K562 treated with DMSO at 1 percent for 48 hours (cell line): ENCODE measurements around the gene MUC5AC. TPM values are rescaled to one million over a fixed set of nuclear protein-coding genes. Genes with fewer than 3 reads are reported as not detected.

ENCODE experiments used
- total RNA-seq: library from RNA; unstranded; fragments of 300-600 nt; gene quantifications from 2 replicates; pipeline ENCODE4 v1.2.3, GENCODE V29; 2022; ENCODE audit warnings: low replicate concordance; ENCODE audit errors: extremely low read depth

Gene MUC5AC, protein sequence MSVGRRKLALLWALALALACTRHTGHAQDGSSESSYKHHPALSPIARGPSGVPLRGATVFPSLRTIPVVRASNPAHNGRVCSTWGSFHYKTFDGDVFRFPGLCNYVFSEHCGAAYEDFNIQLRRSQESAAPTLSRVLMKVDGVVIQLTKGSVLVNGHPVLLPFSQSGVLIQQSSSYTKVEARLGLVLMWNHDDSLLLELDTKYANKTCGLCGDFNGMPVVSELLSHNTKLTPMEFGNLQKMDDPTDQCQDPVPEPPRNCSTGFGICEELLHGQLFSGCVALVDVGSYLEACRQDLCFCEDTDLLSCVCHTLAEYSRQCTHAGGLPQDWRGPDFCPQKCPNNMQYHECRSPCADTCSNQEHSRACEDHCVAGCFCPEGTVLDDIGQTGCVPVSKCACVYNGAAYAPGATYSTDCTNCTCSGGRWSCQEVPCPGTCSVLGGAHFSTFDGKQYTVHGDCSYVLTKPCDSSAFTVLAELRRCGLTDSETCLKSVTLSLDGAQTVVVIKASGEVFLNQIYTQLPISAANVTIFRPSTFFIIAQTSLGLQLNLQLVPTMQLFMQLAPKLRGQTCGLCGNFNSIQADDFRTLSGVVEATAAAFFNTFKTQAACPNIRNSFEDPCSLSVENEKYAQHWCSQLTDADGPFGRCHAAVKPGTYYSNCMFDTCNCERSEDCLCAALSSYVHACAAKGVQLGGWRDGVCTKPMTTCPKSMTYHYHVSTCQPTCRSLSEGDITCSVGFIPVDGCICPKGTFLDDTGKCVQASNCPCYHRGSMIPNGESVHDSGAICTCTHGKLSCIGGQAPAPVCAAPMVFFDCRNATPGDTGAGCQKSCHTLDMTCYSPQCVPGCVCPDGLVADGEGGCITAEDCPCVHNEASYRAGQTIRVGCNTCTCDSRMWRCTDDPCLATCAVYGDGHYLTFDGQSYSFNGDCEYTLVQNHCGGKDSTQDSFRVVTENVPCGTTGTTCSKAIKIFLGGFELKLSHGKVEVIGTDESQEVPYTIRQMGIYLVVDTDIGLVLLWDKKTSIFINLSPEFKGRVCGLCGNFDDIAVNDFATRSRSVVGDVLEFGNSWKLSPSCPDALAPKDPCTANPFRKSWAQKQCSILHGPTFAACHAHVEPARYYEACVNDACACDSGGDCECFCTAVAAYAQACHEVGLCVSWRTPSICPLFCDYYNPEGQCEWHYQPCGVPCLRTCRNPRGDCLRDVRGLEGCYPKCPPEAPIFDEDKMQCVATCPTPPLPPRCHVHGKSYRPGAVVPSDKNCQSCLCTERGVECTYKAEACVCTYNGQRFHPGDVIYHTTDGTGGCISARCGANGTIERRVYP (N-terminal part only)
- total RNA-seq: not detected in 2 replicates

GRCh38 chr11:1157645-1158591 is at the start of gene MUC5AC:
TSS of gene MUC5AC (plus strand) at chr11:1157953. CDS start at chr11:1158000, 47 bp downstream.

DNA sequence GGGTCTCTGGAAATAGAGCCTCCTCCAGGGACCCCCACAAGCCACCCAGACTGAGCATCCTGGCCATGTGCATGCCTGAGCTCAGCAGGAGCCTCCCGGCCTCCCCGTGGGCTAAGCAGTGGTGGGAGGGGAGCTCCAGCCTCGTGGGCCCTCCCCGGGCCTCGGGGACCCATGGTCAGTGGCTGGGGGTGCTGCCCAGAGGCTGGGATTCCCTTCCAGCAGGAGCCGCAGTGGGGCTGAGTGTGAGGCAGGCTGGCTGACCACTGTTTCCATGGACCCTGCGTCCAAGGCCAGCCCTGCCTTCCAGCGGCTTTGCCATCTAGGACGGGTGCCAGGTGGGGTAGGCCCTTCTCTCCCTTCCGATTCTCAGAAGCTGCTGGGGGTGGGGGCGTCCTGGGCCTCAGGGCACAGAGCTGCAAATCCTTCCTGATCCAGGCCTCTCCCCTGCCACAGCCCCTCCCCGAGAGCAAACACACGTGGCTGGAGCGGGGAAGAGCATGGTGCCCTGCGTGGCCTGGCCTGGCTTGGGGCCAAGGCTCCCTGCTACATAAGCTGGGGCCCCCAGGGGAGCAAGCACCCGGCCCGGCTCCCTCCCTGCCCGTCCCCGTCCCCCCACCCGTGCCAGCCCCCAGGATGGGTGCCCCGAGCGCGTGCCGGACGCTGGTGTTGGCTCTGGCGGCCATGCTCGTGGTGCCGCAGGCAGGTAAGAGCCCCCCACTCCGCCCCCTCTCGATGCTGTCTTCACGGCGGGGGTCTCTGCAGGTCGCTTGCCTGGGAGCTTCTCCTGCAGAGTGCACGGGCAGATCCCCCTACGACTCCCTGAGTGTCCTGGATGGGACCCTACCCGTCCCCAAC is 65.0 kb downstream of the MUC5AC start, which contains the start of gene MUC5B:
TSS of gene MUC5B (plus strand) at position 576 of the 855 bp plus-strand sequence. CDS start at position 634, 58 bp downstream.

Other genes starting within 250 kb of the MUC5AC start
- gene CHID1, start 247.1 kb upstream of the MUC5AC start, total RNA-seq: not detected in 2 replicates
- not detected in 2 replicates for gene AP2A2, start 232.1 kb upstream of the MUC5AC start, total RNA-seq
- not detected in 2 replicates for gene MUC6, start 121.2 kb upstream of the MUC5AC start, total RNA-seq
- gene MUC2, start 83.1 kb upstream of the MUC5AC start, total RNA-seq: not detected in 2 replicates
- gene MUC5B, start 65.1 kb downstream of the MUC5AC start, total RNA-seq: not detected in 2 replicates
- gene TOLLIP, start 151.7 kb downstream of the MUC5AC start, total RNA-seq: not detected in 2 replicates
- not detected in 2 replicates for gene BRSK2, start 232.0 kb downstream of the MUC5AC start, total RNA-seq